GM19043 (cell line): ENCODE data around the gene NLRP2B.
"Not testable (repeated sequence)": the region's sequence is repeated elsewhere in the genome, so short reads cannot be mapped to it uniquely, and the experiment has no call there.

Source experiments
- ATAC-seq: cut with Tn5 transposase; IDR thresholded peaks from one replicate; pipeline ENCODE4 v1.9.1; 2021; ENCODE audit warnings: low read depth; ENCODE audit not compliant: unreplicated experiment

The NLRP2B gene

DNA sequence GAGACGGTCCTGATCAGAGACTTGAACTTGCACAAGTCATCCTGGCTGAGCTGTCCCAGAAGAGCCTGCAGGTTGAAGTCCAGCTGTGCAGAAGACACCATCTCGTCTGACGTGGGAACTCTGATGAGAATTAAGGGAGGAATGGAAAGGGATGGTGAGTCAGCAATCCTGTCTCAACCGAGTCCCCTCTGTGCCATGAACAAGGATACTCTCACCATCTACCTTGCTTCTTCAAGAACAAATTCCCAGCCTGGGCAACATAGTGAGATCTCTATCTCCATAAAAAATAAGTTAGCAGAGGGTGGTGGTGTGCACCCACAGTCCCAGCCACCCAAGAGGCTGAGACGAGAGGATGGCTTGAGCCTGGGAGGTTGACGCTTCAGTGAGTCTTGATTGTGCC is at the start of gene NLRP2B:
Gene NLRP2B, minus strand, starts transcription at position 101 of the 400 bp plus-strand sequence.
- ATAC-seq = no peak

DNA sequence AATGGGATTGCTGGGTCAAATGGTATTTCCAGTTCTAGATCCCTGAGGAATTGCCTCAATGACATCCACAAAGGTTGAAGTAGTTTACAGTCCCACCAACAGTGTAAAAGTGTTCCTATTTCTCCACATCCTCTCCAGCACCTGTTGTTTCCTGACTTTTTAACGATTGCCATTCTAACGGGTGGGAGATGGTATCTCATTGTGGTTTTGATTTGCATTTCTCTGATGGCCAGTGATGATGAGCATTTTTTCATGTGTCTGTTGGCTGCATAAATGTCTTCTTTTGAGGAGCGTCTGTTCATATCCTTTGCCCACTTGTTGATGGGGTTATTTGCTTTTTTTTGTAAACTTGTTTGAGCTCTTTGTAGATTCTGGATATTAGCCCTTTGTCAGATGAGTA is 45.9 kb upstream of the NLRP2B start:
- not testable (repeated sequence) for ATAC-seq

DNA sequence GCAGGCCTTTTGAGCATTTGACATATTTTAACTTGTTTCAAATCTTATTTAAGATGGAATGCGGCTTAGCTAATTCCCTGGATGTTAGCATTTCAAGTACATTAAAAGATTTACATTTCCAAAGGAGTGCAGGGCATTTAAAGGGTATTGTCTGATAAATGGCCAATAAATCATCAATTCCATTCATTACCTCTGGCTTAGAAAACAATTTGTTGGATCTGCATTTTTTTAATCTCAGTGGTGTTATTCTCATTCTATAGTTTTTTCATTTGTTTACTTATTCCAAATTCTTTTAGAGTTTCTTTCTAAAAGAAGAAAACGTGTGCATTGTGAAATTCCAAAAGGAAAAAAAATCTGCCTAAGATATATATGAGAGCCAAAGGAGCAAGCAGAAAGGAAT is 1.3 kb upstream of the NLRP2B start:
- ATAC-seq = no peak

DNA sequence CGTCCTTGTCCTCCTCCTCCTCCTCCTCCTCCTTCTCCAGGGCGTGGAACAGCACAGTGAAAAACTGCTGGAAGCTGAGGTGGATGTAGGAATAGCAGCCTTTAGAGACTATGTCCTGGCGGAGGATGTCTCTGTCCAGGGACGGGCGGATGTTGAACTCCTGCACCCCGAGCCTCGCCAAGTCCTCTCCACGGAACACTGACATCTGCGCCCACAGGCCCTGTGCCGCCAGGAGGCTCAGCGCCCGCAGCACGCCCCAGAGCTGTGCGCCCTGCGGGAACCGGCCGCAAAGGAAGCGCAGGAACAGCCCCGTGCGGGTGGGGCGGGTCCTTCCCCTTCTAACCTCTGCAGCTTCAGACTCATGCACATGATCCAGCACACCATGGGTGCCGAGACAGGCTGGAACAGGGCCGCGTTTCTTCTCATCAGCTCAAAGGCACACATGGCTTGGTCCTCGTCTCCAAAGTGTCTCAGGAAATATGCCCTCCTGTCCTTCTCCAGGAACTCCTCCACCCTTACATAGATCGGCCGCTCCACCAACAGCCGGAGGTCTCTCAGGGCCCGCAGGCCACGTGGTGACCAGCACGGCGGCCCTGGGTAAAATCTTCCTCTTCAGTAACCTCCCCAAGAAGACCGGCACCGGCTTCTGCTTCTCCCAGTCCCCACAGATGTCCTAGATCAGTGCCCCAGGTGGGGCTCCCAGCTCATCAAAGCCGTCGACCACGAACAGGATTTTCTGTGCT is 1.2 kb downstream of the NLRP2B start:
- ATAC-seq = no peak

DNA sequence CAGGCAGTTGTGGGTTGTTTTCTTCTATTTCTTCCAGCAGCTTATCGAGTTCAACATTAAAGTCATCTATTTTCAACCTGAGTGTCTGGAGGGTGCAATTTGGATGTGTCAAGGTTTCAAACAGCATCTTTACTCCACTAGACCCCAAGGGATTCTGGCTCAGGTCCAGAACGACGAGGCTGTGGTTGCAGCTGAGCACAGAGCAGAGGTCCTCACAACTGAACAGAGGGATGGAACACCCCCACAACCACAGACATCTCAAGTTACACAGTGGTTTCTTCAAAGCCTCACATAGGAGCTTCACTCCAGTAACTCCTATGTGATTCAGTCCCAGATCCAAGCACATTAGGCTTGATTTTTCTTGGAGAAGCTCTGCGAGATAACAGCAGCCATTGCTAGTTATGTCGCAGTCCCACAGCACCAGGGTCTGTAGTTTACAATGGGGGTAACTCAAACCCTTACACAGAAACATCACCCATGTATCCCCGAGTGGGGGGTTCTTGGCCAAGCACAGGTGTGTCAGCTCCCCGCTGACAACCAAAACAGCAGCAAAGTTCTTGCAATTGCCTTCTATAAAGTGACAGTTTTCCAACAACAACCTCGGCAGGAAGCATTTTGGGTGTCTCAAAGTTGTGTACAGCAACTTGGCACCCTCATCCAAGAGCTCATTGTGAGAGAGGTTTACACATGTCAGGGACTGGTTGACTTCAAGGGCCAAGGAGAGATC is 2.8 kb downstream of the NLRP2B start:
- no peak for ATAC-seq

DNA sequence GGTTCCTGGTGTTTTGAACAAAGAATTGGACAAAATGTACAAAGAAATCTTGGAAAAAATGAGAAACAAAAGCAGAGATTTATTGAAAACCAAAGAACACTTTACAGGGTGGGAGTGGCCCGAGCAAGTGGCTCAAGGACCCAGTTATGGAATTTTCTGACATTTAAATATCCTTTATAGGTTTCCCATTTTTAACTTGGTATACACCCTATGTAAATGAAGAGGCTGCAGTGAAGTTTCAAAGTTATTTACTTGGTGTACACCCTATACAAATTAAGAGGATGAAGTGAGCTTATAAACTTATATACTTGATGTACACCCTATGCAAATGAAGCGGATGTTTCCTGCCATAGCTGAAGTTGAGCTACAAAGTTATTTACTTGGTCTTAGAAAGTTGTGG is 4.7 kb downstream of the NLRP2B start:
- ATAC-seq = no peak

DNA sequence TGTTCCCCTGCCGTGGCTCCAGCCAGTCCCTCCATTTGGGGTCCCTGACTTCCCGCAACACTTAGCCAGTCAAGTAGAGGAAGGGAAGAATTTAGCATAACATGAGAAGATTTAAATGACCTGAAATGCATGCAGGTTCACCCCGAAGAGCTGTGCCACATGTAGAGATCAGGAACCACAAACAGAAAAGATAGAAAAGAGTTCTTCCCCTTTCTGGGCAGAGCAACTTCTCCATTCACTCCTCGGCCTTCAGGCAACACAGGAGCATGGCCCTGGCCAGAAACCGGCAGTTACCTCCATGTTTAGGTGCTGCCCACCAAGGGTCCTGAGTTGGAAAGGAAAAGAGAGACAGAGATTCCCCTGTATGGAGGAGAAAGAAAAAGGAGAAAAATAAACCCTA is 5.2 kb downstream of the NLRP2B start:
- ATAC-seq = no peak

DNA sequence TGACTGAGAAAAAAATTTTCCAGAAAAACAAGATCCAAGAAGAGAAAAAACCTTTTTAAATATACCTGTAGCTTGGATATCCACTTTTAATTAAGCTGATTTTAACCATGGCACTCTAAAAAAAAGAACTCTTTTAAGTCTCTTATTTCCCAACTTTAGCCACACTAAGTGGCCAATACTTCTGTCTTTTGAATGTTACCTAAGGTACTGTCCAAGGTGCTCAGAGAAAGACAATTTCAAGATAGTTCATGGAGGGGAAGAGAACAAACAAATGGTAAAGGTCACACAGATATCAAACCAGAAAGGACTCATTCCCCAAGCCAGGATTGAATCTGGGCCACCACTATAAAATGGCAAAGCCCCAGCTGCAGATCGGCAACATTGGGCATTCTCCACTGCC is 10.1 kb downstream of the NLRP2B start:
- no peak for ATAC-seq

DNA sequence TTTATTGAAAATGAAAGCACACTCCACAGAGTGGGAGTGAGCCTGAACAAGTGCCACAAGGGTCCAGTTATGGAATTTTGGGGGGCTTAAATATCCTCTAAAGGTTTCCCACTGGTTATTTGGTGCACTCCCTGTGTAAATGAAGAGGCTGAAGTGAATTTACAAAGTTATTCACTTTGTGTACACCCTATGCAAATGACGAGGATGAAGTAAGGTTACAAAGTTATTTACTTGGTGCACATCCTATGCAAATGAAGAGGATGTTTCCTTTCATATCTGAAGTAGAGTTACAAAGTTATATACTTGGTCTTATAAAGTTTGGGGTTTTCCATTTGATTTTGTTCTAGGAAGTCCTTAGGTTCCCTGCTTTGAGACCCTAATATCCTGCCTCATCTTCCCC is 13.1 kb downstream of the NLRP2B start:
- ATAC-seq = no peak

DNA sequence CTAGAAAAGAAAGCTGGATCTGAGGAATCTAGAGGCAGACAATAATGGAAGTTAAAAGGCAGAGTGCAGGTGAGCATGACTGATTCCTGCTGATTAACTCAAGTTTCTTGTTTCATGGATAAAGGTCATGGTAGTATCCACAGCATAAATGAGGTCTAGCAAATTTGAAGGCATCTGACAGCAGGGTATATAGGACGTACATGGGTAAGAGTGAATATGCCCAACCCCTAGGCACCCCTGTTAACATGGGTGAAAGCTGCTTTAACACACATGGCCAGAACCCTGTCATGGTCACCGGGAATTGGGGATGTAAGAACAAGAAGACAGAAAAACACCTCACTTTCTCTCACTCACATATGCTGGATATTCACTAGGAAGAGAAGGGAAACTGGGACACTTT is 25.0 kb downstream of the NLRP2B start:
- ATAC-seq = no peak

DNA sequence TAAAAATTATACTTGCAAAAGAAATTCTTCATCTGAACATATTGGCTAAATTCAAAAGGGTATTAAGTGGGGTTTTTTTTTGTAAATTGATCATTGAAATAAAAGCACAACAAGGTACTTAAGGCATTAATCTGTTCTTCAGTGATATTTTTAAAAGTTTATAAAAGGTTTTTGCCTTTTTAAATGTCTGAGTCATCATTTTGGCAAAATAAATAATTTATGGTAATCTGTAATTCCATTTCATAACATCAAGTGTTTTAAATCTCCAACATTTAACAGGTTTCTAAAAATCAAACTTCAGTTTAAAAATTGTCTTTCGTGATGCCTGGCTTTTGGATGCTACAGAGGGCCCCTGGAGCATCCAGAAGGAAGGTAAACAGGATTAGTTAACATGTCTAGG is 27.4 kb downstream of the NLRP2B start:
- no peak for ATAC-seq

DNA sequence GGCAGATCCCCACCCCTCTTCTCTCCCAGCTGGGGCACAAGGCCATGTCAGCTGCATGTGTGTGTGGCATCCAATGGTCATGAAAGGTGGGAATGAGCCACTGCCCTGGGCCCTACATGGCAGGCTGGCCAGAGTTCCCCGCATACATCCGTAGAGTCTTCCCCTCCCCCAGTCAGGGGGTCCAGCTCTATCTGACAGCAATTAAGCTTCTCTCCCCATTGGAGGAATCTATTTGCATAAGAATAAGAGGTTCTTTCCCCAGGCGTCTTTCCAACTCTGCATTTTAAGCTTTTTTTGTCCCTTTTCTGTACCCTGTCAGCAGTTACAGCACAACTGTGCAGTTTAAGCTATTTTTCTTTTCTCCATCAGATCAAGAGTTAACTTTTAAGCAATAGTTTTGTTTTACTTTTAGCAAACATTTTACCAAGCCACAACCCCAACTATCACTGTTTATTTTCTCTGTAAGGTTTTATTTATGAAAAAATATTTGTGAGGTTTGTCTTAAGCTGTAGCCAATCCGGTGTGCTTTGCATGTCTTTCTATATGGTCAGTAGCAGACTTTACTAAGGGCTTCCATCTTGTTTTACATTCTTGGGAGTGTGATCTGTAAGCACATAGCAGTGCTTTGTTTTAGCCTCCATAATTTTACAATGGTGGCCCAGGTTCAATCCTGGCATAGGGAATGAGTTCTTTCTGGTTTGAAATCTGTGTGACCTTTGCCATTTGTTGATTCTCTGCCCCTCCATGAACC is 28.7 kb downstream of the NLRP2B start:
- ATAC-seq = no peak

DNA sequence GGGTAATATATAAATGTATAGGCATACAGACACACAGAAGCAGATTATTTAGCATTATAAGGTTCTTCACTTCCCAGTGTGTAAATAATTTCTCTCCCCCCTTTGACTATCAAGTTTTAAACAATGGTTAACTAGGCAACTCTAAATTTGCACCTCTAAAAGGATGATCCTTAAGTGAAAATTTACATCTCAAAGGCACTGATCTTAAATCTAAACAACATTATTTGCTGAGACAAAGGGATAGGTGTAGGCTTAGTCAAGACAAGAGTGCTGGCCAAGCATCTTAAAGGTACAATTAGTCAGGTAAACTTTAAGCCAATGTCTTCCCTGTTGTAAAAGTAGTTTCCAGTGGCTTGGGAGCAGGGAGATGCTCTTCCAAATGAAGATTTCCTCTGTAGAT is 33.0 kb downstream of the NLRP2B start:
- ATAC-seq = no peak

DNA sequence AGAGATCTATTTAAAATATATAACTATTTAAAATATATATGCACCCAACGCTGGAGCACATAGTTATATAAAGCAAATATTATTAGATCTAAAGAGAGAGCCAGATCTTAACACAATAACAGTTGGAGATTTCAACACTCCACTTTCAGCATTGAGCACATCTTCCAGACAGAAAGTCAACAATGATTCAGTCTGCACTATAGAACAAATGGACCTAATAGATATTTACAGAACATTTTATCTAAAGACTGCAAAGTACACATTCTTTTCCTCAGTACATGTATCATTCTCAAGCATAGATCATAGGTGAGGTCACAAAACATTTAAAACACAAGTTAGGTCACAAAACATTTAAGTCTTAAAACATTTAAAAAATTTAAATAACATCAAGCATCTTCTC is 36.4 kb downstream of the NLRP2B start:
- ATAC-seq = no peak

DNA sequence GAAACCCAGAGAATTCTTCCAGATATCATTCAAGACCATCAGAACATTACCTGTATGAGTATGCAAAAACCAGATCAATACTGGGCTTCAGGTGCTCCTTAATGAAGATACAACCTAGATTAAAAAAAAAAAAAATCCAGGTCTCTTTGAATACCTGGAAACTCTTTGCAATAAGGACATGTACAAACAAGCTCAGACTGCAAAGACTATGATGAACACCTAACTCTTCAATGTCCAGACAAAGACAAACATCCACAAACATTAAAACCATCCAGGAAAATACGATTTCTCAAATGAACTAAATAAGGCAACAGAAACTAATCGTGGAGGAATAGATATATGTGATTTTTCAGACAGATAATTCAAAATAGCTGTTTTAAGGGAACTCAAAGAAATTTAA is 38.7 kb downstream of the NLRP2B start:
- no peak for ATAC-seq

DNA sequence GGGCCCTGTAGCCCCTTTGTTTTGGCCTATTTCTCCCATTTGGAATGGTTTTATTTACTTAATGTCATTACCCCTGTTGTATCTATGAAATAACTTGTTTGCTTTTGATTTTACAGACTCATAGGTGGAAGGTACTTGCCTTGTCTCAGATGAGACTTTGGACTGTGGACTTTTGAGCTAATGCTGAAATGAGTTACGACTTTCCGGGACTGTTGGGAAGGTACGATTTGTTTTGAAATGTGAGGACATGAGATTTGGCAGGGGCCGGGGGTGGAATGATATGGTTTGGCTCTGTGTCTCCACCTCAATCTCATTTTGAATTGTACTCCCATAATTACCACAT is 39.4 kb downstream of the NLRP2B start:
- ATAC-seq = no peak

DNA sequence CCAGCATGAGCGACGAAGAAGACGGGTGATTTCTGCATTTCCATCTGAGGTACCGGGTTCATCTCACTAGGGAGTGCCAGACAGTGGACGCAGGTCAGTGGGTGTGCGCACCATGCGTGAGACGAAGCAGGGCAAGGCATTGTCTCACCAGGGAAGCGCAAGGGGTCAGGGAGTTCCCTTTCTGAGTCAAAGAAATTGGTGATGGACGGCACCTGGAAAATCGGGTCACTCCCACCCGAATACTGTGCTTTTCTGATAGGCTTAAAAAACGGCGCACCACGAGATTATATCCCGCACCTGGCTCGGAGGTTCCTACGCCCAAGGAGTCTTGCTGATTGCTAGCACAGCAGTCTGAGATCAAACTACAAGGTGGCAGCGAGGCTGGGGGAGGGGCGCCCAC is 50.6 kb downstream of the NLRP2B start:
- ATAC-seq = not testable (repeated sequence)
